HG03469 (cell line): ENCODE results near the gene HNRNPC.
"Not testable (repeated sequence)": the region's sequence is repeated elsewhere in the genome, so short reads cannot be mapped to it uniquely, and the experiment has no call there.

Experiments used
- ATAC-seq: cut with Tn5 transposase; IDR thresholded peaks from one replicate; pipeline ENCODE4 v1.9.1; 2021; ENCODE audit warnings: mild to moderate bottlenecking, moderate library complexity, moderate number of reproducible peaks; ENCODE audit not compliant: unreplicated experiment

The HNRNPC gene

DNA sequence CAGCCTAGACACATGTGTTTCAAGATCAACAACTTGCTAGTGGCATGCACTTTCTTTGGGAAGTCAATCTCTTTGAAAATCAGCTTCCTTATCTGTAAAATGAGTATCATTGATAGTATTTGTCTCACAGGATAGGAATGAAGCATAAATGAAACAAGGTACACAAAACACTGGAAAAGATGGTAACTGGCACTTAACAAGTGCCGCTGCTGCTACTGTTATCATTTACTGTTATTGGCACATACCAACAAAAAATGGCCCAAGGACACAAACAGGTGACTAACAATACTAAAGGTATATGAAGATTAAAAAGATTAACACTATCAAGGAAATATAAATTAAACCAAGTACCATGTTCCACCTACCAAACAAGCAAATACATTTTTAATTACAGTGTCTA is 20.9 kb downstream of the HNRNPC start:
- no peak for ATAC-seq

GRCh38 chr14:21245813-21246212 is 23.4 kb downstream of the HNRNPC start:
- no peak for ATAC-seq

GRCh38 chr14:21244544-21244943 is 24.7 kb downstream of the HNRNPC start:
- no peak for ATAC-seq

DNA sequence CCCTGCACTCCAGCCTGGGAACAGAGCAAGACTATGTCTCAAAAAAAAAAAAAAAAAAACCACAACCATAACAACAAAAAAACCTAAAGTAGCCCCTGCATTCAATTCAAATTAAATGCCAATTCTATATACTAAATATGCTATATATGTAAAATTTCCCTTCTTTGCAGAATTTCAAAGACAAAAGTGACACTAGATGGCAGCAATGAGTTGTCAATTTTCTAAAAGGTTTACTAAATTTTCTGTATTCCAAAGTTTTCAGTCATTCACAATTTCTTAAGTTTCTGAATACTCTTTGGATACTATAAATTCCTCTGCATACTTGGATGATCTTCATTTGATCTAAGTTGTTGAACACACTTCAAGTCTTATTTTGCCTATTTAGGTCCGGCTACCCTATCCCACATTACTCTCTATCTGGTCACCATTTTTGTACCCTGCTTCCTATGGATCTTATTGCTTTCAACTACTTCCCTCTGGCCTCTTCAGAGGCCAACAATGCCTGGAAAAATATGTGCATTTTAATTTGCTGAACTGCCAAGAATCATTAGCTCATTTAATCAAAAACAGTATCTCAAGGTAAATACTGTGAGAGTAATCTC is 27.9 kb downstream of the HNRNPC start:
- no peak for ATAC-seq

- ATAC-seq: no peak
These were observed 28.8 kb downstream of the HNRNPC start for GRCh38 chr14:21240417-21240816.

DNA sequence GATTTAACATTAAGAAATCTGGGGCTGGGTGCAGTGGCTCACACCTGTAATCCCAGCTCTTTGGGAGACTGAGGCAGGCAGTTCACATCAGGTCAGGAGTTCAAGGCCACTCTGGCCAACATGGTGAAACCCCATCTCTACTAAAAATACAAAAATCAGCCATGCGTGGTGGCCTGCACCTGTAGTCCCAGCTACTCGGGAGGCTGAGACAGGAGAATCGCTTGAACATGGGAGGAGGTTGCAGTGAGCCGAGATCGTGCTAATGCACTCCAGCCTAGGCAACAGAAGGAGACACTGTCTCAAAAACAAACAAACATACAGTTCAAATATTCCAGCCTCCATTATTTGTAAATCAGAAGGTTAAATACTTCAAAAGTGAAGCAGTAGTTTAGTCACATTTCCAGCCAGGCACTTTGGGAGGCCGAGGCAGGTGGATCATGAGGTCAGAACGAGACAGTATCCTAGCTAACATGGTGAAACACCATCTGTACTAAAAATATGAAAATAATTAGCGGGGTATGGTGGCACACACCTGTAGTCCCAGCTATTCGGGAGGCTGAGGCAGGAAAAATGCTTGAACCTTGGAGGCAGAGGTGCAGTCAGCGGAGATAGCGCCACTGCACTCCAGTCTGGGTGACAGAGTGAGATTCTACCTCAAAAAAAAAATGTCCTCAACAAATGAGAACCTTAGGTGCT is 30.3 kb downstream of the HNRNPC start:
- no peak for ATAC-seq

- no peak for ATAC-seq
These were observed 32.1 kb downstream of the HNRNPC start for GRCh38 chr14:21236948-21237797.

- no peak for ATAC-seq
These were observed 35.1 kb downstream of the HNRNPC start for GRCh38 chr14:21234112-21234511.

DNA sequence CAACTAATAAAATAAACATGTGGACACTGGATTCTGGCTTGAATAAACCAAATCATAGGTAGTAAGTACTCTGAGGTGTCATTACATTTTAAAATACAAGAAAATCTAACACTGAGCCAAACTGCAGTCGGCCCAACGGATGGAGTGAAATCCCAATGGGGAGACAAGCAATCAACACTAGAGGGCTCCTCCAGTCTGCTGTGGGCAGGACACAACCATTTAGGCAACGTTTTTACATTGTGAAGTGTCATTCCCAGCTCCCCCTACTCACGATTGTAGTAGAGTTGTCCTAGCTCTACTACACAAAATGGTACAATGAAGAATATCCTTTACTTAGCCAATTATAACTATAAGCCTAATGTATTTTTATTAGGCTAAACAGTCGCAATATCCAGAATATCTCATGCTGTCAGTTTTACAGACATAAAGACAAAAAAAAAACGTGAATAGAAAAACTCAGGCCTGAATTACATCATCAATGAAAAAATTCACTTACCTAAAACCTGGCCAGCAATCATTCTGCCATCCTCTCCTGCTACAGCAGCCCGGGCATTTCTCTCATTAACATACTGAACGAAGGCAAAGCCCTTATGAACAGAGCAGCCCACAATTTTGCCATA is 35.7 kb downstream of the HNRNPC start:
- ATAC-seq: no peak

GRCh38 chr14:21231020-21231652 is 38.1 kb downstream of the HNRNPC start:
- no peak for ATAC-seq

DNA sequence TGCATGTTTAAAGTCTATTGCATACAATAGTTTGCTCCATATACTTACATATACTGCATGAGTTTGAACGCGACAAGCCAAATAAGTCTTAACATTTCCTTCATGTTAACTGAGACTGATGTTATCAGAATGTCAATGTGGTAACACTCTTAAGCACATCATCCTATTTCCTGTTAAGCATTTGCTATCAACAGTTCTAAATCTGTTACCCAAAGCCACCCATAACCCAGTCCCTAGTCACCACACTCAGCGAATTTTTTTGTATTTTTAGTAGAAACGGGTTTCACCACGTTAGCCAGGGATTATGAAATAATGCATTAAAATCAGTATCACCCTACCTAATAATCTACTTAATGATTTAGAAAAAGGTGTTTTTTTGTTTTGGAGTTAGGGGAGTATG is 39.4 kb downstream of the HNRNPC start:
- no peak for ATAC-seq

GRCh38 chr14:21227981-21228380 is 41.3 kb downstream of the HNRNPC start:
- no peak for ATAC-seq

DNA sequence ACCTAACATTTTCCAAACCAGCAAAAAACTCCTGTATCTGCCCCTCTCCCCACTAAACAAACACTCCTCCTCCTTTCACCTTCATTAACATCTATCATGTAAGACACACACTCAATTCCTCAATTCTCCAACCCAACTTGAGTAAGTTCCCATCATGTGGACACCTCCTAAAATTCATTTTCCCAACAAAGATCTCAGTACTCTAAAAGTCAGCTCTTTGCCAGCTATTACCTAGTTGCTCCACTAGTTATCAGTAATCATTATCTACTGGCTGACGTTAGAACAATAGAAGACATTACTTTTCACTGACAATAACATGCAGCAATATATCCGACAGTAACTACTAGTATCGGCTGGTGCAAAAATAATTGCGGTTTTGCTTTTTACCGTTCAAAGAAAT is 42.1 kb downstream of the HNRNPC start:
- ATAC-seq: no peak

DNA sequence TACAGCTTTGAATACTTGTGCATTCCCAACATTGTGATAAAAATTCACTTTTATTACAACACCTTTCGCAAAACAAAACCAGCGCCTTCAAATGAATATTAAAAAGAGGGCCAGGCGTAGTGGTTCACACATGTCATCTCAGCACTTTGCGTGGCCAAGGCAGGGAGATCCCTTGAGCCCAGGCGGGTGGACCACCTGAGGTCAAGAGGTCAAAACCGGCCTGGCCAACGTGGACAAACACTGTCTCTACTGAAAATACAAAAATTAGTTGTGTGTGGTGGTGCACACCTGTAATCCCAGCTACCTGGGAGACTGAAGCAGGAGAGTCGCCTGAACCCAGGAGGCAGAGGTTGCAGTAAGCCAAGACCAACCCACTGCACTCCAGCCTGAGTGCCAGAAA is 42.8 kb downstream of the HNRNPC start:
- ATAC-seq: no peak

GRCh38 chr14:21225164-21225563 is 44.1 kb downstream of the HNRNPC start:
- ATAC-seq: not testable (repeated sequence)

DNA sequence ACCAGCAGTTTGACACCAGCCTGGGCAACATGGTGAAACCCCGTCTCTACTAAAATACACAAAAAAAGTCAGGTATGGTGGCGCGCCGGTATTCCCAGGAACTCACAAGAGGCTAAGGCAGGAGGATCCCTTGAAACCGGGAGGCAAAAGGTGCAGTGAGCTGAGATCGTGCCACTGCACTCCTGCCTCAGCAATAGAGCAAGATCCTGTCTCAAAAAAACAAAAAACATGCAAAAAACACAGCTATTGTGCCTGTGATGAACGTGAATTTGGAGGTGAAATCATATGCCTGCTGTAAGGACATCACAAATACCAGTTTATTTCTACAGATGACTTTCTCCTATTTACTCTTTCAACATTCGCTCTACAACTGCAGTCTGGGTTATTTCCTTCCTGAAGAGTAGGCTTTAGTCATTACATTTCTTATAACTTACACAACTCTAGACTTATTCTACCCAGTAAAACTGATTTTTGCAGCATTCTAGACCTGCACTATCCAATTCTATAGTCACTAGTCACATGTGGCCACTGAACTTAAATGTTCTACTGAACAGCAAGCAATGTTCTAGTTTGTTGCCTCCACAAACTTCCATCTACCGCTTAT is 48.3 kb downstream of the HNRNPC start:
- no peak for ATAC-seq

- no peak for ATAC-seq
These were observed 49.6 kb downstream of the HNRNPC start for GRCh38 chr14:21219561-21220111.

GRCh38 chr14:21219120-21219519 is 50.1 kb downstream of the HNRNPC start:
- no peak for ATAC-seq

DNA sequence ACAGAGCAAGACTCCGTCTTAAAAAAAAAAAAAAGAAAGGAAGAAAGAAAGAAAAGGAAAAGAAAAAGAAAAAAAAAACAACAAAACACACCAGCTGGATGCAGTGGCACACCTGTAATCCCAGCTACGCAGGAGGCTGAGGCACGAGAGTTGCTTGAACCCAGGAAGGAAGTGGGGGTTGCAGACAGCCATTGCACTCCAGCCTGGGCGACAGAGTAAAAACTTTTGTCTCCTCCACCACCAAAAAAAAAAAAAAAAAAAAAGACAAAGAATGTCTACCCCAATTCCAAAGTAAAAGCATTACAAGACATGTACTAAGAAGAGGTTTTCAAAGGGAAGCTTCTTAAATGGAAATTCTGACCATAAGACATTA is 53.4 kb downstream of the HNRNPC start:
- ATAC-seq: no peak

GRCh38 chr14:21215130-21215878 is 53.9 kb downstream of the HNRNPC start:
- ATAC-seq: no peak
